GM12878 (cell line): ENCODE results near the gene CLPTM1. TPM values are rescaled to one million over a fixed set of nuclear protein-coding genes. Genes with fewer than 3 reads are reported as not detected.

Experiments used
- ATAC-seq: fragments of 200-7000 bp; cut with Tn5 transposase; 3 replicates; pipeline ENCODE4 v1.9.1; 2020; ENCODE audit warnings: mild to moderate bottlenecking, moderate library complexity
- BruUV-seq: library from RNA; stranded (reverse); fragments of 400-500 nt; replicated peaks from 2 replicates; lab custom pipeline; 2021; lab: Mats Ljungman, UMichigan
- CTCF ChIA-PET: fragments of 300-600 bp; sonication (Branson Sonifier 250); formaldehyde crosslinking; extraction: SDS; loops from one replicate; lab custom pipeline; 2021; ENCODE audit warnings: inconsistent platforms; lab: Yijun Ruan, JAX
- POLR2A ChIA-PET: fragments of 350-600 bp; formaldehyde crosslinking; extraction: SDS; loops from one replicate; lab custom pipeline; 2021; ENCODE audit warnings: inconsistent platforms; lab: Charles Lee
- RAD21 ChIA-PET: fragments of 300-600 bp; sonication (Branson Sonifier 250); formaldehyde crosslinking; loops from one replicate; lab custom pipeline; 2023; ENCODE audit warnings: antibody characterized with exemption; ENCODE audit not compliant: unreplicated experiment; lab: Charles Lee
- SMC1A ChIA-PET: fragments of 300-600 bp; sonication (Branson Sonifier 250); formaldehyde crosslinking; loops from one replicate; lab custom pipeline; 2023; ENCODE audit not compliant: unreplicated experiment, uncharacterized antibody; lab: Charles Lee
- DNase-seq: peaks from one replicate; pipeline ENCODE4 v3.0.0-alpha.2; 2011; ENCODE audit warnings: low read depth, low spot score
- FAIRE-seq: peaks from 3 replicates; lab custom pipeline; 2011; peaks lifted over from hg19 to GRCh38; lab: Jason Lieb, UNC
- H2AFZ ChIP-seq: 2 replicates; pipeline ENCODE4 v1.6.0; 2011; ENCODE audit warnings: low read depth, low read length, control low read depth; ENCODE audit not compliant: control insufficient read depth
- H3K27ac ChIP-seq: 2 replicates; pipeline ENCODE4 v1.5.1; 2011; ENCODE audit warnings: control low read depth; ENCODE audit not compliant: control insufficient read depth, insufficient read depth
- H3K27me3 ChIP-seq, 2 experiments: replicated peaks in 1 of 2; 2 replicates each; pipeline versions ENCODE4 v1.6.0 to v1.6.1; 2011; ENCODE audit warnings: low read length in 1 of 2; ENCODE audit not compliant: control insufficient read depth in 2 of 2, insufficient read depth in 2 of 2
- H3K36me3 ChIP-seq, 2 experiments: 2 replicates each; pipeline ENCODE4 v1.5.1; 2011; ENCODE audit warnings: low read length in 1 of 2; ENCODE audit not compliant: control insufficient read depth in 2 of 2, insufficient read depth in 2 of 2
- H3K4me1 ChIP-seq: 2 replicates; pipeline ENCODE4 v1.6.1; 2011; ENCODE audit warnings: mild to moderate bottlenecking, low read length, moderate library complexity, mixed read lengths; ENCODE audit not compliant: control insufficient read depth, insufficient read depth
- H3K4me2 ChIP-seq: 2 replicates; pipeline ENCODE4 v1.6.0; 2011; ENCODE audit warnings: control low read depth; ENCODE audit not compliant: control insufficient read depth, insufficient read depth
- H3K4me3 ChIP-seq: fragments of 200-600 bp; sonication (generic); 2 replicates; pipeline ENCODE4 v1.5.1; 2016
- H3K79me2 ChIP-seq: 2 replicates; pipeline ENCODE4 v1.6.0; 2011; ENCODE audit warnings: low read length; ENCODE audit not compliant: control insufficient read depth, insufficient read depth
- H3K9ac ChIP-seq: 2 replicates; pipeline ENCODE4 v1.8.0; 2011; ENCODE audit warnings: low read length, control low read depth, mixed read lengths; ENCODE audit not compliant: control insufficient read depth, insufficient read depth
- H3K9me3 ChIP-seq: replicated peaks from 3 replicates; pipeline ENCODE4 v1.5.1; 2011; ENCODE audit warnings: mild to moderate bottlenecking, low read length; ENCODE audit not compliant: control insufficient read depth, insufficient read depth
- H4K20me1 ChIP-seq: 2 replicates; pipeline ENCODE4 v1.6.0; 2011; ENCODE audit not compliant: control insufficient read depth, insufficient read depth
- CREB1 ChIP-seq: IDR thresholded peaks from 2 replicates; pipeline ENCODE4 v1.6.1; 2012; ENCODE audit warnings: low read depth, mild to moderate bottlenecking, inconsistent platforms
- E2F4 ChIP-seq: IDR thresholded peaks from 2 replicates; pipeline ENCODE4 v1.6.1; 2012; ENCODE audit warnings: low read depth, low read length, improper control_type of control experiment
- E2F8 ChIP-seq: fragments of 450-650 bp; IDR thresholded peaks from 2 replicates; pipeline ENCODE4 v1.6.1; 2018; ENCODE audit warnings: mild to moderate bottlenecking, low read depth, moderate library complexity; ENCODE audit not compliant: partially characterized antibody
- E4F1 ChIP-seq: fragments of 450-650 bp; IDR thresholded peaks from 2 replicates; pipeline ENCODE4 v1.6.1; 2018; ENCODE audit warnings: borderline replicate concordance, mild to moderate bottlenecking; ENCODE audit not compliant: partially characterized antibody
- ELK1 ChIP-seq: IDR thresholded peaks from 2 replicates; pipeline ENCODE4 v1.6.1; 2012; ENCODE audit warnings: low read depth, low read length, improper control_type of control experiment
- MYB ChIP-seq: fragments of 150-350 bp; IDR thresholded peaks from 2 replicates; pipeline ENCODE4 v1.6.1; 2014; ENCODE audit warnings: mild to moderate bottlenecking, low read depth, low read length, borderline replicate concordance
- POLR2AphosphoS5 ChIP-seq: IDR thresholded peaks from 2 replicates; pipeline ENCODE4 v1.6.1; 2011; ENCODE audit warnings: mild to moderate bottlenecking, low read length, inconsistent platforms
- SMARCA5 ChIP-seq: fragments of 450-650 bp; IDR thresholded peaks from 2 replicates; pipeline ENCODE4 v1.6.1; 2017; ENCODE audit warnings: mild to moderate bottlenecking
- ZBED1 ChIP-seq: IDR thresholded peaks from 2 replicates; pipeline ENCODE4 v1.6.1; 2016; ENCODE audit warnings: borderline replicate concordance
- ZNF384 ChIP-seq: IDR thresholded peaks from 2 replicates; pipeline ENCODE4 v1.6.1; 2012; ENCODE audit warnings: low read depth, mild to moderate bottlenecking, low read length, improper control_type of control experiment, borderline replicate concordance
- WGBS: methylation state at CpG from one replicate; pipeline ENCODE4 v1.1.6; 2016; ENCODE audit warnings: low lambda C conversion rate; ENCODE audit not compliant: insufficient replicate concordance, insufficient coverage; ENCODE audit errors: missing lambda C conversion rate; 5-methylcytosine and 5-hydroxymethylcytosine counted together
- in situ Hi-C: fragments of 300-500 bp; cut with MboI; formaldehyde crosslinking; loops from 9 replicates; pipeline ENCODE4 v1.14.3; 2018; ENCODE audit warnings: mixed read lengths
- intact Hi-C: fragments of 100-400 bp; cut with micrococcal nuclease; formaldehyde crosslinking; loops from one replicate; pipeline ENCODE4 v1.14.2; 2022; ENCODE audit not compliant: unreplicated experiment
- polyA plus RNA-seq, 11 experiments: library from polyadenylated mRNA; depleted of rRNA in 4 of 11; unstranded in 6 of 11; stranded (reverse) in 5 of 11; fragments of >200 nt; fragmentation: Nextera tagmentation in 4 of 11; fragmentation: Illumina TruSeq in 1 of 11; extraction: Ambion mirVana in 4 of 11; extraction: Trizol in 1 of 11; gene quantifications; 1 replicate in 1 of 11; 2 replicates in 10 of 11; pipeline versions ENCODE4 v1.2.1 to v1.2.3, GENCODE V29; 2011 to 2016; ENCODE audit warnings: inconsistent platforms in 2 of 11, missing spikeins in 2 of 11, low read depth in 1 of 11
- total RNA-seq, 4 experiments: library from RNA; depleted of rRNA in 3 of 4; stranded (reverse); fragments of >200 nt in 3 of 4; fragmentation: Illumina TruSeq in 1 of 4; extraction: Trizol in 1 of 4; gene quantifications; 2 replicates each; pipeline versions ENCODE4 v1.2.1 to v1.2.3, GENCODE V29; 2013 to 2021

CLPTM1 gene
- total and polyA plus RNA-seq, 10 of the 15 experiments (the other 5 are each of a cell fraction or from before 2014, with no cell fraction given), result 0.42 to 72.6 (median 35.2) TPM

- ATAC-seq (no peak), FAIRE-seq (no peak), DNase-seq (no peak)
- no peak overlapping the region for H3K27ac ChIP-seq
- no peak overlapping the region for H2AFZ ChIP-seq
- H3K27me3 ChIP-seq, result no peaks in the 10 kb centered on the region
- H3K79me2 ChIP-seq, result no peaks in the 10 kb centered on the region; the same call in none of the 2 replicates
- H3K9ac ChIP-seq, result no peak overlapping the region
- H3K4me2 ChIP-seq, result no peak overlapping the region
- peaks cover 29 to 30% of the 10 kb centered on the region in 2 experiments for H3K36me3 ChIP-seq
- in situ Hi-C loops, result no loop called here
- 94% methylated on average over 13 of the region's 13 CpGs for WGBS
- H3K4me1 ChIP-seq, result no peaks in the 10 kb centered on the region
- no peaks in the 10 kb centered on the region for H4K20me1 ChIP-seq
- ChIA-PET CTCF (no interaction called here), POLR2A (no interaction called here), SMC1A (no interaction called here), RAD21 (no interaction called here)
- no peaks in the 10 kb centered on the region for H3K9me3 ChIP-seq
- no peak overlapping the region for H3K4me3 ChIP-seq
- TF ChIP-seq CREB1 (no peak), E4F1 (no peak), ELK1 (no peak), SMARCA5 (no peak), E2F8 (no peak), ZNF384 (no peak), E2F4 (no peak), POLR2AphosphoS5 (no peak), MYB (no peak), ZBED1 (no peak)
- intact Hi-C loops, result no loop called here
- no TSS peak for BruUV-seq
Measured at GRCh38 chr19:44972802-44973201, 17.6 kb downstream of the CLPTM1 start.
